ENCODE measurements around the gene MSI2.

The MSI2 gene

GRCh38 chr17:57567251-57567650 lies 310.9 kb downstream of the MSI2 start:
- DNase-seq = no peak

- no peak for DNase-seq
These were observed 312.0 kb downstream of the MSI2 start for GRCh38 chr17:57568340-57568739.

- no peak for DNase-seq
These were observed 312.7 kb downstream of the MSI2 start for GRCh38 chr17:57569021-57569420.

GRCh38 chr17:57569853-57570252 lies 313.5 kb downstream of the MSI2 start:
- no peak for DNase-seq

- DNase-seq = no peak
These were observed 314.5 kb downstream of the MSI2 start for GRCh38 chr17:57570724-57571344.

- no peak for DNase-seq
These were observed 315.7 kb downstream of the MSI2 start for GRCh38 chr17:57572062-57572461.

GRCh38 chr17:57572600-57572999 lies 316.3 kb downstream of the MSI2 start:
- DNase-seq = no peak

- no peak for DNase-seq
These were observed 317.8 kb downstream of the MSI2 start for GRCh38 chr17:57574040-57574513.

- no peak for DNase-seq
These were observed 320.4 kb downstream of the MSI2 start for GRCh38 chr17:57576744-57577143.

GRCh38 chr17:57577751-57578607 lies 321.7 kb downstream of the MSI2 start:
- no peak for DNase-seq

GRCh38 chr17:57578608-57579225 lies 322.4 kb downstream of the MSI2 start:
- DNase-seq = no peak

GRCh38 chr17:57579245-57579644 lies 322.9 kb downstream of the MSI2 start:
- no peak for DNase-seq

GRCh38 chr17:57580055-57580739 lies 323.9 kb downstream of the MSI2 start:
- DNase-seq = no peak

GRCh38 chr17:57582881-57583756 lies 326.8 kb downstream of the MSI2 start:
- no peak for DNase-seq

GRCh38 chr17:57584050-57584551 lies 327.8 kb downstream of the MSI2 start:
- no peak for DNase-seq

- no peak for DNase-seq
These were observed 329.2 kb downstream of the MSI2 start for GRCh38 chr17:57585341-57586195.

- no peak for DNase-seq
These were observed 329.9 kb downstream of the MSI2 start for GRCh38 chr17:57586196-57586740.

- DNase-seq = no peak
These were observed 330.4 kb downstream of the MSI2 start for GRCh38 chr17:57586742-57587141.

- no peak for DNase-seq
These were observed 331.1 kb downstream of the MSI2 start for GRCh38 chr17:57587193-57587969.

GRCh38 chr17:57588086-57588485 lies 331.8 kb downstream of the MSI2 start:
- DNase-seq = no peak

Measured in CD4-positive, alpha-beta T cell treated with Interleukin-15 for 1 hour (primary cell).